Neuronal stem cell (in vitro differentiated cells): Measurements from ENCODE around the gene SPP2.

Source experiments
- DNase-seq: peaks from one replicate; pipeline ENCODE4 v3.0.0-alpha.2; 2013; ENCODE audit warnings: low spot score
- H2AFZ ChIP-seq: one replicate; pipeline ENCODE4 v1.6.1; 2013; ENCODE audit warnings: mild to moderate bottlenecking, low read length, inconsistent platforms
- H2AK5ac ChIP-seq: 2 replicates; pipeline ENCODE4 v1.6.1; 2013; ENCODE audit warnings: low read depth, mild to moderate bottlenecking, inconsistent platforms, low read length, moderate library complexity, mixed read lengths
- H2BK120ac ChIP-seq: 2 replicates; pipeline ENCODE4 v1.6.1; 2013; ENCODE audit warnings: low read depth, mild to moderate bottlenecking, inconsistent platforms, low read length, moderate library complexity, mixed read lengths
- H2BK12ac ChIP-seq: one replicate; pipeline ENCODE4 v1.6.1; 2013; ENCODE audit warnings: low read length, inconsistent platforms
- H2BK15ac ChIP-seq: 2 replicates; pipeline ENCODE4 v1.6.1; 2013; ENCODE audit warnings: mild to moderate bottlenecking, low read length, inconsistent platforms, mixed read lengths
- H2BK5ac ChIP-seq: one replicate; pipeline ENCODE4 v1.6.1; 2013; ENCODE audit warnings: inconsistent platforms, mild to moderate bottlenecking, low read length, moderate library complexity
- H3K14ac ChIP-seq: one replicate; pipeline ENCODE4 v1.6.1; 2013; ENCODE audit warnings: low read length, inconsistent platforms
- H3K18ac ChIP-seq: 2 replicates; pipeline ENCODE4 v1.6.1; 2013; ENCODE audit warnings: low read length, inconsistent platforms
- H3K23ac ChIP-seq: 2 replicates; pipeline ENCODE4 v1.6.1; 2013; ENCODE audit warnings: low read depth, mild to moderate bottlenecking, mixed read lengths, low read length, inconsistent platforms; ENCODE audit not compliant: poor library complexity
- H3K27ac ChIP-seq: replicated peaks from 3 replicates; pipeline ENCODE4 v1.5.1; 2013; ENCODE audit warnings: low read length, inconsistent platforms
- H3K27me3 ChIP-seq, 3 experiments: 2 replicates each; pipeline ENCODE4 v1.6.1; 2013; ENCODE audit warnings: low read length in 3 of 3, mild to moderate bottlenecking in 2 of 3, inconsistent platforms in 1 of 3, low read depth in 1 of 3, mixed read lengths in 1 of 3, moderate library complexity in 1 of 3; ENCODE audit not compliant: control insufficient read depth in 3 of 3, insufficient read depth in 3 of 3
- H3K36me3 ChIP-seq, 2 donors: replicated peaks in 1 of 2; 2 replicates each; pipeline ENCODE4 v1.6.1; 2013; ENCODE audit warnings: low read length in 2 of 2; ENCODE audit not compliant: control insufficient read depth in 2 of 2, insufficient read depth in 2 of 2
- H3K4ac ChIP-seq: 2 replicates; pipeline ENCODE4 v1.6.1; 2013; ENCODE audit warnings: inconsistent platforms, mild to moderate bottlenecking, low read length, moderate library complexity
- H3K4me1 ChIP-seq, 2 donors: 1 replicate in 1 of 2; 2 replicates in 1 of 2; pipeline ENCODE4 v1.6.1; 2013; ENCODE audit warnings: low read length in 2 of 2, low read depth in 1 of 2; ENCODE audit not compliant: control insufficient read depth in 2 of 2, insufficient read depth in 1 of 2
- H3K4me2 ChIP-seq: one replicate; pipeline ENCODE4 v1.6.1; 2013; ENCODE audit warnings: mild to moderate bottlenecking, low read length, inconsistent platforms; ENCODE audit not compliant: insufficient read depth, poor library complexity, severe bottlenecking
- H3K4me3 ChIP-seq, 2 donors: 2 replicates each; pipeline ENCODE4 v1.5.1; 2013; ENCODE audit warnings: low read length in 2 of 2, mild to moderate bottlenecking in 2 of 2, inconsistent platforms in 1 of 2, moderate library complexity in 1 of 2
- H3K79me1 ChIP-seq: one replicate; pipeline ENCODE4 v1.6.1; 2013; ENCODE audit warnings: low read depth, mild to moderate bottlenecking, inconsistent platforms, low read length, moderate library complexity
- H3K9ac ChIP-seq: one replicate; pipeline ENCODE4 v1.6.1; 2013; ENCODE audit warnings: mild to moderate bottlenecking, low read depth, low read length, inconsistent platforms; ENCODE audit not compliant: poor library complexity
- H3K9me3 ChIP-seq, 2 donors: replicated peaks in 1 of 2; 2 replicates each; pipeline versions ENCODE3 to v1.6.1; 2013; ENCODE audit warnings: low read length in 2 of 2, mild to moderate bottlenecking in 2 of 2, inconsistent platforms in 1 of 2, low read depth in 1 of 2, mixed read lengths in 1 of 2, moderate library complexity in 1 of 2; ENCODE audit not compliant: control insufficient read depth in 2 of 2, insufficient read depth in 1 of 2
- H4K8ac ChIP-seq: one replicate; pipeline ENCODE4 v1.6.1; 2013; ENCODE audit warnings: low read depth, mild to moderate bottlenecking, inconsistent platforms, low read length, moderate library complexity
- H4K91ac ChIP-seq: one replicate; pipeline ENCODE4 v1.6.1; 2013; ENCODE audit warnings: low read length, low read depth, mild to moderate bottlenecking, inconsistent platforms; ENCODE audit not compliant: poor library complexity
- WGBS, 2 donors: extraction: QIAGEN DNeasy Blood & Tissue Kit; methylation state at CpG; one replicate each; pipeline ENCODE4 v1.1.7; 2013; ENCODE audit warnings: missing lambda C conversion rate in 2 of 2, mixed read lengths in 1 of 2; ENCODE audit not compliant: insufficient read length in 2 of 2, insufficient replicate concordance in 1 of 2; ENCODE audit errors: extremely low coverage in 2 of 2; 5-methylcytosine and 5-hydroxymethylcytosine counted together

Gene SPP2

GRCh38 chr2:234096164-234096563 is 45.7 kb downstream of the SPP2 start:
- Histone ChIP-seq H4K91ac (peak overlapping the region; percentile 59), H2BK120ac (no peak overlapping the region), H4K8ac (no peak overlapping the region), H3K23ac (peak overlapping the region; percentile 63), H2AFZ (no peak overlapping the region), H3K79me1 (peaks cover 2% of the 10 kb centered on the region), H3K36me3 (no peaks in the 10 kb centered on the region), H3K4me1 (peaks cover 0 to 4% of the 10 kb centered on the region in 2 donors), H3K14ac (no peak overlapping the region), H3K27me3 (peaks cover 0 to 4% (median 0%) of the 10 kb centered on the region in 3 experiments), H3K4ac (no peak overlapping the region), H2BK15ac (no peak overlapping the region), H3K18ac (no peak overlapping the region), H3K9me3 (no peaks in the 10 kb centered on the region), H2AK5ac (no peak overlapping the region), H3K27ac (no peak overlapping the region), H3K4me2 (no peak overlapping the region), H3K4me3 (no peak overlapping the region), H2BK5ac (no peak overlapping the region), H3K9ac (no peak overlapping the region), H2BK12ac (no peak overlapping the region)
- no peak for DNase-seq
- no CpG with 5 or more reads among the region's 52 CpGs for WGBS, 2 donors

GRCh38 chr2:234098681-234099080 is 48.2 kb downstream of the SPP2 start:
- Histone ChIP-seq H3K9ac (no peak overlapping the region), H2AFZ (no peak overlapping the region), H3K79me1 (peaks cover 2% of the 10 kb centered on the region), H4K8ac (no peak overlapping the region), H4K91ac (no peak overlapping the region), H3K27me3 (peaks cover 0 to 4% (median 0%) of the 10 kb centered on the region in 3 experiments), H3K4ac (no peak overlapping the region), H3K36me3 (no peaks in the 10 kb centered on the region), H3K9me3 (no peaks in the 10 kb centered on the region), H3K4me3 (no peak overlapping the region), H2AK5ac (no peak overlapping the region), H2BK15ac (no peak overlapping the region), H3K18ac (no peak overlapping the region), H3K4me2 (no peak overlapping the region), H3K14ac (no peak overlapping the region), H3K4me1 (no peaks in the 10 kb centered on the region), H2BK120ac (no peak overlapping the region), H3K27ac (no peak overlapping the region), H3K23ac (no peak overlapping the region), H2BK12ac (no peak overlapping the region), H2BK5ac (no peak overlapping the region)
- no peak for DNase-seq
- WGBS, 2 donors, result 100% methylated on average over 1 of the region's 6 CpGs; no CpG with 5 or more reads in 1 of the 2 donors

- no peak overlapping the region for H3K27ac ChIP-seq
- no peak overlapping the region for H2BK12ac ChIP-seq
- no peak overlapping the region for H4K91ac ChIP-seq
- no peak overlapping the region for H2AK5ac ChIP-seq
- peaks cover 2% of the 10 kb centered on the region for H3K79me1 ChIP-seq
- no peaks in the 10 kb centered on the region for H3K36me3 ChIP-seq
- no peak overlapping the region for H3K4ac ChIP-seq
- H3K14ac ChIP-seq, result no peak overlapping the region
- no peak overlapping the region for H3K4me2 ChIP-seq
- no peak overlapping the region for H2AFZ ChIP-seq
- no peak overlapping the region for H2BK120ac ChIP-seq
- H3K4me1 ChIP-seq, result no peaks in the 10 kb centered on the region
- no peak overlapping the region for H3K9ac ChIP-seq
- H3K18ac ChIP-seq, result no peak overlapping the region
- H3K23ac ChIP-seq, result no peak overlapping the region
- no peaks in the 10 kb centered on the region for H3K9me3 ChIP-seq
- no peak for DNase-seq
- no peak overlapping the region for H2BK15ac ChIP-seq
- H4K8ac ChIP-seq, result no peak overlapping the region
- H3K27me3 ChIP-seq, result peaks cover 0 to 4% (median 0%) of the 10 kb centered on the region in 3 experiments
- no peak overlapping the region for H3K4me3 ChIP-seq
- H2BK5ac ChIP-seq, result no peak overlapping the region
- no CpG with 5 or more reads among the region's 4 CpGs for WGBS, 2 donors
Measured at GRCh38 chr2:234099266-234099665, 48.8 kb downstream of the SPP2 start.

GRCh38 chr2:234100686-234101085 is 50.2 kb downstream of the SPP2 start:
- Histone ChIP-seq H3K27ac (no peak overlapping the region), H3K4me3 (no peak overlapping the region), H3K14ac (no peak overlapping the region), H2AK5ac (no peak overlapping the region), H3K9me3 (no peaks in the 10 kb centered on the region), H3K9ac (no peak overlapping the region), H4K91ac (no peak overlapping the region), H3K4ac (no peak overlapping the region), H3K4me2 (no peak overlapping the region), H2BK12ac (no peak overlapping the region), H3K79me1 (peaks cover 2% of the 10 kb centered on the region), H3K27me3 (peaks cover 0 to 4% (median 0%) of the 10 kb centered on the region in 3 experiments), H3K18ac (no peak overlapping the region), H3K4me1 (no peaks in the 10 kb centered on the region), H2BK15ac (no peak overlapping the region), H3K23ac (no peak overlapping the region), H3K36me3 (no peaks in the 10 kb centered on the region), H2BK120ac (no peak overlapping the region), H2BK5ac (no peak overlapping the region), H2AFZ (no peak overlapping the region), H4K8ac (no peak overlapping the region)
- WGBS, 2 donors, result no CpG with 5 or more reads among the region's 4 CpGs
- no peak for DNase-seq
